ENCODE results near the gene USP11.

Gene USP11

DNA sequence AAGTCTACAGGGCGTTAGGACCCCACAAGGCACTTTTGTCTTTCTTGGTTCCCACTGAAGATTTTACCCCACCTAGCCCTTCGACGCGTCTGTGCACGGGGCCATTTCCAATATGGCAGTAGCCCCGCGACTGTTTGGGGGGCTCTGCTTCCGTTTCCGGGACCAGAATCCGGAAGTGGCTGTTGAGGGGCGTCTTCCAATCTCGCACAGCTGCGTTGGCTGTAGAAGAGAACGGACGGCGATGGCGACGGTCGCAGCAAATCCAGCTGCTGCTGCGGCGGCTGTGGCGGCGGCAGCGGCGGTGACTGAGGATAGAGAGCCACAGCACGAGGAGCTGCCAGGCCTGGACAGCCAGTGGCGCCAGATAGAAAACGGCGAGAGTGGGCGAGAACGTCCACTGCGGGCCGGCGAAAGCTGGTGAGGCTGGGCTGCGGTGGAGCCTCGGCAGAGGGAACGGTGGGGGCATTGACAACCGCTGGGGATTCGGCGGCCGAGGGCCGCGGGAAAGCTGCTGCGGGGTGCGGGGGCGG is at the start of gene USP11:
USP11 (plus strand) TSS at position 207 of the 530 bp plus-strand sequence; CDS start at position 242, 35 bp downstream.
- DNase-seq (ENCODE audit: low spot score): peak; percentile 52

DNA sequence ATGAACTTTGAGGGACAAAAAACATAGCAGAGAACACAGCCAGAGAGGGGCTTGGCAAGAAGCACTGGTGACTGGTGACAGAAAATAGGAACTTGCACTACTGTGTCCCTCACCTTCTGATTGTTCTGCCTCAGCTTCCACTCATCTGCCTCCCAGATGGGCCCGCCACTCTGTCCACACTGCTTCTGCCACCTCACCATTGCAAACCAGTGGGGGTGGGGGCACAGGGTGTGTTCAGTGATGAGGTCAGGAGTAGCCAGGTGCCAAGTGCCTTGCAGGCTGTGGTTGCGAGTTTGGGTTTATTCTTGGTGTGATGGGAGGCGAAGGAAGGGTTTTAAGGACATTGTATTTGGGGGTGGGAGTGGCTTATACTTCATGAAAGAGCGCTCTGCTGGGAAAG is 48.3 kb upstream of the USP11 start:
- no peak for DNase-seq (ENCODE audit: low spot score)

DNA sequence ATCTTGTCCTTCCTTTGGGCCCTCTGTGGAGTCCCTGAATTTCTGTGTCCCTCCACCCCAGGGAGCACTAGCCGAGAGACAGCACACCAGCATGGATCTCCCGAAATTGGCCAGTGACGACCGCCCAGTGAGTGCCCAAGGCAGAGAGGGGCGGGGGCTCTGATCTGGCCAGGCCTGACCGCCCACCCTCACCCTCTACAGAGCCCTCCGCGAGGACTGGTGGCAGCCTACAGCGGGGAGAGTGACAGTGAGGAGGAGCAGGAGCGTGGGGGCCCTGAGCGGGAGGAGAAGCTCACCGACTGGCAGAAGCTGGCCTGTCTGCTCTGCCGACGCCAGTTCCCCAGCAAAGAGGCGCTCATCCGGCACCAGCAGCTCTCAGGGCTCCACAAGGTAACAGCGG is 47.6 kb upstream of the USP11 start:
- no peak for DNase-seq (ENCODE audit: low spot score)

DNA sequence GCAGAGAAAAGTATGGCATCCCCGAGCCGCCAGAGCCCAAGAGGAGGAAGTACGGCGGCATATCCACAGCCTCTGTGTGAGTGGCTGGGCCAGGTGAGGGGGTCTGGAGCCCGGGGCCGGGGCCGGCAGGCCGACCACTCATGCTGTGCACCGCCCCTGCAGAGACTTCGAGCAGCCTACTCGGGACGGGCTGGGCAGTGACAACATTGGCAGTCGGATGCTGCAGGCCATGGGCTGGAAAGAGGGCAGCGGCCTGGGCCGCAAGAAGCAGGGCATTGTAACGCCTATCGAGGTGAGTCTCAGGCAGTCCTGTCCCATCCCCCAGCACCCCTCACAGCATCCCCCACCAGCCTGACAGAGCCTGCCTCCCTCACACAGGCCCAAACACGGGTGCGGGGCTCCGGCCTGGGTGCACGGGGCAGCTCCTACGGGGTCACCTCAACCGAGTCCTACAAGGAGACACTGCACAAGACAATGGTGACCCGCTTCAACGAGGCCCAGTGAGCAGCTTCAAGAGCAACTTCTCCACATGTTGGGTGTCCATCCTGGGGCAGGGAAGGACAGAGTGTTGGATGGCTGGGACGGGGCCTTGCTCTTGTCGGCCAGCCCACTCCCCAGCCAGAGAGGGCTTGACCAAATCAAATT is 46.6 kb upstream of the USP11 start:
- DNase-seq (ENCODE audit: low spot score): no peak

DNA sequence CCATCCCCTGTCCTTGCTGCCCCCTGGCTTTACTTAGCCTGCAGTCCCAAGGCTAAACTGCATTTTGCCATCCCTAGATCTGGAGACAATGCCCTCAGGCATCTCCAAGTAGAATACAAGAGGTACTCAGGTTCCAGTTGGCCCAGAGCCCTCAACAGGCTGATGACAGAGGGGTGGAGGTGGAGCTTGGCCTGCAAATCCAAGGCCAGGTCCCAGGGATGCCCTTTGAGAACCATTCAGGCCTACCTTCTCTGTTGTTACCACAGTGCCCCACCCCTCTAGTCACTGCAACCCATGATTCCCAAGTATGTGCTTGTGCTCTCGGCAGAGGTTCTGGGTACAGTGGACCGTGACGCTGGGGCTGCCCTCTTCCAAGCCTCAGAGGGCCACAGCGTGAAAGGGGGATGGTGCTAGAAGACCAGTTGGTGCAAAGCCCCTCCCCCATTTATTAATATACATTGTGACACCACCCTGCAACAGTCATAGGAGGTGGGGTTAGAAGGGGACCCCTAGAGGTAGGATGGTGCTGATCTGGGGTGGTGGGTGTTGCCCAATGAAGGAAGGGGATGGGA is 45.6 kb upstream of the USP11 start:
- no peak for DNase-seq (ENCODE audit: low spot score)

DNA sequence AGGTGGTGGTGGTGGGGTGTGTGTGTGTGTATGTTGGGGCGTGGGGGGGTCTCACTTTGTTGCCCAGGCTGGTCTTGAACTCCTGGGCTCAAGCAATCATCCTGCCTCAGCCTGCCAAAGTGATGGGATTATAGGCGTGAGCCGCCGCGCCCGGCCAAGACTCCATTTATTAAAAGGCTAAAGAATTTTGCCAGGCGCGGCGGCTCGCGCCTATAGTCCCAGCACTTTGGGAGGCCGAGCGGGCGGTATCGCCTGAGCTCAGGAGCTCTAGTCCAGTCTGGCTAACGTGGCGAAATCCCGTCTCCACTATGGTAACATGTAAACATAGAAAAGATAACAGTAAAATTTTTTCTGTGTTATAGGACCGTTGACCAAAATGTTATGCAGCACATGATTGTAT is 42.9 kb upstream of the USP11 start:
- DNase-seq (ENCODE audit: low spot score): no peak

DNA sequence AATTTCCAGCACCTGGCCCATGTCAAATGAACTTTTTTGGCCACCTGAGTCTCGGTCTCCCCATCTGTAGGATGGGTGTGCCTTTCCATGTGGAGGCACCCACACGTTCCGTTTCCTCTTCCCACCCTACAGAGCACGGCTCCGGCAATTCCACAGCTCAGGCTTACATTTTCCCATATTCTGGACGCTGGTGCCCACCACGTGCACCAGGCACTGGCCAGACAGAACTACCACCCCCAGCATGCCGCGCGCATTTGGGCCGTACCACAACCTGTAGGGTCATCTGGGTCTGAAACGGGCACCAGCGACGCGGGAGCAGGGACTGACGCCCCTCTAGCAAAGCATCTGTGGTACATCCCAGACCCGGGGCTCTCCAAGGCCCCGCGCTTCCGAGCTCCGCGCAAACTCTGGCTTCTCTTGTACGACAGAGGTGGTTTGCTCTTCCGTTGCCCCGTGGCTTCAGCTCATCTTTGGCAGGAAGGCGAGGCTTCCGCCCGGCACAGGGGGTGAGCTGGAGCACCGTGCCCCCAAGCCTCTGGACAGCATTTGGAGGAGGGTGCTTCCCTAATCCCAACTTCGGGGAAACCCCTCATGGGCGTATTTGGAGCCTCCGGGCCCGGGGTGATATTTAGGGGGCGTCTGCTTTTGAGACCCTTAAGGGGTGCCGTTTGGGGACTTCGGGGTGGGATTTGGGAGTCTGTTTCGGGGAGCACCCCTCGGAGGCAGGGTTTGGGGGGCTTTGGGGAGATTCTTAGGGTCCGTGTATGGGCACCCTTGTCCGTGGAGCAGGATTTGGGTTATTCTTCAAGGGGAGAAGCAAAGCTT is 42.2 kb upstream of the USP11 start:
- DNase-seq (ENCODE audit: low spot score): peak; percentile 86

DNA sequence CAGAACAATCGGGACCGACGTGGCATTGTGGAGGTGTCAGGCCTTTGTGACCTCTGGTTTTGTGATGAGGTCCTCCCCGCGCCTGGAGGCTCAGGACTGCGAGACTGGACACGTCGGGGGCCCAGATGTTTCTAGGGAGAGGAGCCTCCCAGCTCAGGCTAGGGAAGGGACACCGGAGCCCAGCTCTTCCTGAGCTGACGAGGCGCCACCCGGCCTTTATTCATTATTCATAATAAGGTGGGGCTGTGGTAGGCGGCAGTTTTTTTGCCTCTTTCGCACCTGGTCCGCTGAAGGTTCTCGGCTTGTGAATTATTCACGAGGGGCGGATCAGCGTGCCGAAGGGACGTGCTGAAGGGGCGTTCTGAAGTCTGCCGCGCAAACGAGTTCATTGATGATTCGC is 41.5 kb upstream of the USP11 start:
- peak; percentile 70 for DNase-seq (ENCODE audit: low spot score)

DNA sequence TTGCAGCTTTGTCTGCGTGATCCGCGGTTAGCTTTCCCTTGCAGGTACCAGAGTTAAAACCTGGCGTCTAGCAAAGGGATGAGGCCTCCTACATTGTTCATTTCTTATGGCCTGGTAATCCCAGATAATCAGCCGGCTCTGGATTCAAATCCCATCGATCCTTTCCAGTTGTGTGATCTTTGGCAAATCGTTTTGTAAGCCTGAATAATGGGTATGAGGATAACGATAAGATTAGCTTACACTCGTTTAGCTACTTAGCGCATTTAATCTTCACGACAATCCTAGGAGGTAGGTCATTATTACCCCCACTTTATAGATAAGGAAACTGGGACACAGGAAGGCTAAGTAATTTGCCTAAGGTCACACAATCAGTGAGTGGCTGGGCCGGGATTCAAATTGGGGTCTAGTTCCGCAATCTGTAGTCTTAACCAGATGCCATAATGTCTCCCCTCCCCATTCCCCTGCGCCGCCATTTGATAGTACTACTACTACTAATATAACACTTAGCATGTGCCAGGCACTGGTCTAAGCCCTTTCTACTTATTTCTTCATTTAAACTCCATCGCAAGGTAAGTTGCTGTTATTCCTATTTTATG is 40.9 kb upstream of the USP11 start:
- no peak for DNase-seq (ENCODE audit: low spot score)

DNA sequence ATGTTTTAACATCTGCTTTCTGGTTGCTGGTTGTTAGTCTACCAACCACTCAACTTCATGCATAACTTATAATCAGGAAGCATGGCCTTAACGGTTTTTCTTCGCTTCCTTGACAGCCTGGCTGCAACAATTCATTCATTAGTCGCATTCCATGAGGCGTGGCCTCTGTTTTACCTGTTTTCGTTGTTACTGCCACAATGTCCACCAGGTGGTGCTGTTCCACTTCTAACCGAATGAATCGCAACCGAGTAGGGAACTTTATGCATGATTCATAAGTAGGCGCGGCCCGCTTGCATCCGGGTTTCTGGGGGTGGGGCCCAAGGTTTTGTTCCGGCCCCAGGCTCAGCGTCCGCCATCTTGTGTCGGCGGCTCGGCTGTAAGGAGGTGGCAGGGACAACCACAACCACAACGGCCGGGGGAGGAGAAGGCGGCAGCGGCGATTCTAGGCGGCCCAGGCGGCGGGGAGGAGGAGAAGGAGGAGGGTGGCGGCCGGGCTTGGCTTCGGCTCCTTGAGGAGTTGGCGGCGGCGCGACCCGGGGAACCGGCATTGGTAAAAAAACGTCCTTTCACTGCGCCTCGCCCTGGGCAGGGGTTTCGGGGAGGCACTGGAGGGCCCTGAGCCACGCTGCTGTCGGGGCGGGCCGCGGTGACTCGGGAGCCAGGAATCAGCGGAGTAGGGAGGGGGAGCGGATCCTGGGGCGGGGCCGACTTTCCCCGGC is 39.2 kb upstream of the USP11 start, which contains the start of gene UBA1:
UBA1 (plus strand) TSS at position 355 of the 719 bp plus-strand sequence. CDS start 4,974 bp downstream, outside the sequence.
- peak; percentile 94 for DNase-seq (ENCODE audit: low spot score)

DNA sequence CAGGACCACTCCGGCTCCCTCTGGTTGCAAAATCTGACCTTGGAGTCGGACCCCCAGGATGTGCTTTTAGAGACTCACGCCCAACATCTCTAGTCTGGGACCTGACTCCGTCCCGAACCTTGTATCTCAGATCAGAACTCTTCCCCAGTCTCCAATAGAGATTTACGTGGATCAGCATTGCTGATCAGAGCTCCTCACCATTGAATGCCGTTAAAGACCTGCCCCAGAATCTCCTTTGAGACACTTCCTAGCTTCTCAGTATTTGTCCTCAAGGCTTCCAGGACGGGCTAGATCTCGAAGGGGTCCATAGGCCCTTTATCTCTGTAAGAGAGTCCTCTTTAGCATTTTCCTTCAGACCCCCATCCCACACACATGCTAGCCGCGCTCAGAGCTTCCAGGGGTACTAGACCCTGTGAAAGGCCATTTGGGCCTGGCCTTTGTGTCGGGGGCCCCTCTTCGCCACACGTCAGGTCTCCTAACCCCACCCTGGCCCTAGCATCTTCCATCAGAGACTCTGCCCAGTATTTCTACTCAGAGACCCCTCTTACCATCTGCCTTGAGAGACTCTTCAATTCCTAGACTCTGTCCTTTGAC is 38.5 kb upstream of the USP11 start:
- DNase-seq (ENCODE audit: low spot score): no peak

DNA sequence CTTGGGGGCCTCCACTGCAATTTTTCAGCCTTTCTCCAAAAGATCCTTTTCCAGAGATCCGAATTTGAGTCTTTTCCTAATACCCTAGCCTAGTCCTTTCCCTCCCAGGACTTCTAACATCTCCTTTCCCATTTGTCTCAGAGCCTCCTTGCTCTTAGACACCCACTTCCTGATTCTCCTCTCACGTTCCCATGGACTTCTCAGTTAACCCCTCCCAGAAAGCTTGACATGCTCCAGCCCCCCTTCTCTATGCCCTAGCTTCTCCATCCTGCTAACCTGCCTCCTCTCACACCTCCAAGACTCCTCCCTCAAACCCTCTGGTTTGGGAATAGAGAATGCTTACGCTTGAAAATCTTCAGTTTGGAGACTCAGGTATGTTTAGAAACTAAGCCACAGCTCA is 36.7 kb upstream of the USP11 start:
- DNase-seq (ENCODE audit: low spot score): no peak

DNA sequence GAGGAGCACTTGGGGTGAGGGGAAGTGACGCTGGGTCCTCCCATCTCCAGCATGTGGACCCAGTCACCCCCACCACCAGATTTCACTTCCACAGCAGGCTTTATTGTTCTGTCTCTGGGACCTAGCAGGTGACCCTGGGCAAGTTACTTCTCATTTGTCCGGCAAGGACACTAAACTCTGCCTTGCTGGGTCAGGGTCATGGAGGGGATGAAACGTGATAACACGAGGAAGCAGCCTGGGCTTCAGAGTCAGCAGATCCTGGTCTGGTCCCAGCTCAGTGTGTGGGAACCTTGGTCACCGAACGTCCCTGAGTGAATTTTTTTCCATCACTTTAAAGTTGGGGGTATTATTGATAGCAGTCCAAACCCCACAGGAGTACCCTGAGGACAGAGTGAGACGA is 35.3 kb upstream of the USP11 start:
- no peak for DNase-seq (ENCODE audit: low spot score)

DNA sequence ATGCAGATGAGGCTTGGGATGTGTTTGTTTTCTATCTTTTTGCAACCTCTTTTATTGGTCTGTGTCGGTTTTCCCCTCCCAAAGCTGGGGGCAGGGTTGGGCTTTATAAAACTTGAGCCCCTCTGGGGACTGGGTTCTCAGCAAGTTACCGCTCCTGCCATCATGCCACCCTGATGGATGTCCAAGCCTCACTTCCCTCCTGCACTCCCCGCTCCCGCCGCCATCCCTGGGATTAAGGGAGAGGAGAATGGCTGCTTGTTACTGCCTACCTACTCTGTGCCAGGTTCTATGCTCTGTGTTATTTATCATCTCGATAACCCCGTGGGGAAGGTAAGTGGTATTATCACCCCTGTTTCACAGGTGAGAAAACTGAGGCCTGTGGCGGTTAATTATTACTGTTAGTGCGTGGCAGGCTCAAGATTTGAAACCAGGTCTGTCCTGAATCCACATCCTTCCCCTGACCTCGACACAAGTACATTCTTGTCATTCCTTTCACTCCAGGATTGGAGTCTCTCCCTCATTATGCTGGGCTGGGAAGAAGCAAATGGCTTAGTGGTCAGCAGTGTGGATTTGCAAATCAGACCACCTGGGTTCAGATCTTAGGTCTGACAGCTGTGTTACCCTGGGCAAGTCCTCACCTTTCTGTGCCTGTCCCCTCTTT is 34.7 kb upstream of the USP11 start:
- DNase-seq (ENCODE audit: low spot score): no peak

DNA sequence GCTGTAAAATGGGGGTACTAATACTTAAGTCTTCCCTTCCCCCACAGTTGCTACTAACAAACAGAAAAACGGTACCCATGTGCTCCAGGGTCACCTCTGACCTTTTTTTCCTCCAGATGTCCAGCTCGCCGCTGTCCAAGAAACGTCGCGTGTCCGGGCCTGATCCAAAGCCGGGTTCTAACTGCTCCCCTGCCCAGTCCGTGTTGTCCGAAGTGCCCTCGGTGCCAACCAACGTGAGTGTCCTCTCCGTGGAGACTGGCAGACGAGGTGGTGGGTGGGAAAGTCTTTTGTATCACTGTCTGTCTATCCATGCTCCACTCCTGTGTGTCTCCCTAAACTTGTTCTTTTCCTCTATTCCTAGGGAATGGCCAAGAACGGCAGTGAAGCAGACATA is 34.1 kb upstream of the USP11 start:
- no peak for DNase-seq (ENCODE audit: low spot score)

DNA sequence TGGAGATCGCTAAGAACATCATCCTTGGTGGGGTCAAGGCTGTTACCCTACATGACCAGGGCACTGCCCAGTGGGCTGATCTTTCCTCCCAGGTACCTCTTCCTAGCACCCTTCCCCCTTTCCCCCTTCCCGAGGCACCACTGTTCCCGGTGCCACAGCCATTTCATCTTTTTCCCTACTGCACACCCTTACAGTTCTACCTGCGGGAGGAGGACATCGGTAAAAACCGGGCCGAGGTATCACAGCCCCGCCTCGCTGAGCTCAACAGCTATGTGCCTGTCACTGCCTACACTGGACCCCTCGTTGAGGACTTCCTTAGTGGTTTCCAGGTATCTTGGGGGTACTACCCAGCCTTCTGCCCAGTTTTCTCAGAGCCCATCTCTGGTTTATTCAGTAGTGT is 33.5 kb upstream of the USP11 start:
- DNase-seq (ENCODE audit: low spot score): no peak

DNA sequence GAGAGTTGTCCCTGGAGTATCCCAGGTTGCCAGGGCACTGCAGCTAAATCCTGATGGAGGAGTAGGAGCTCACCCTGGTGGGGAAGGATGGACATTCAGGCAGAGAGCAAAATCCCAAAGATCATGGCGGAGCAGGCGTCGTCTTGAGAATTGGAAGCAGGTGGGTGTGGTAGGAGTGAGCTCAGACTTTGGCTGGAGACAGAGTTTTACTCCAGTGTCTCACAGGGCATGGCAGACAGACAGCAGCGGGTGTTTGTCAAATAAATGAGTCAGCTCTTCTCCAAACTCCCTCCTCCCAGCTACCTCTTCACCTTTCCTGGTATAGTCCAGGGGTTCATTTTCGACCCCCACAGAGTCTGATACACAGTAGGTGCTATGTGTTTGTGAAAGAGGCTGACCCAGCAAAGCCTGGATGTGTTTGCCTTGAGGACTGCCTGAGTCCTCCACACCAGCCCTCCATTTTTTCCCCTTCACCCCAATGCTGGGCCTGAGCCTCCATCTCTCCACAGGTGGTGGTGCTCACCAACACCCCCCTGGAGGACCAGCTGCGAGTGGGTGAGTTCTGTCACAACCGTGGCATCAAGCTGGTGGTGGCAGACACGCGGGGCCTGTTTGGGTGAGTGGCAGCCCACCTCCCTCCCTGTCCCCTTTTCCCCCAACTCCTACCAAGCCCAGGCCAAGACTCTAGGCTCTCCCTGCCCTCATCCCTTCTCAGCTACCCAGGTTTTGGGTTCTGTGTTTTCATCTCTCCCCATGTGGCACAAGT is 32.2 kb upstream of the USP11 start:
- no peak for DNase-seq (ENCODE audit: low spot score)

DNA sequence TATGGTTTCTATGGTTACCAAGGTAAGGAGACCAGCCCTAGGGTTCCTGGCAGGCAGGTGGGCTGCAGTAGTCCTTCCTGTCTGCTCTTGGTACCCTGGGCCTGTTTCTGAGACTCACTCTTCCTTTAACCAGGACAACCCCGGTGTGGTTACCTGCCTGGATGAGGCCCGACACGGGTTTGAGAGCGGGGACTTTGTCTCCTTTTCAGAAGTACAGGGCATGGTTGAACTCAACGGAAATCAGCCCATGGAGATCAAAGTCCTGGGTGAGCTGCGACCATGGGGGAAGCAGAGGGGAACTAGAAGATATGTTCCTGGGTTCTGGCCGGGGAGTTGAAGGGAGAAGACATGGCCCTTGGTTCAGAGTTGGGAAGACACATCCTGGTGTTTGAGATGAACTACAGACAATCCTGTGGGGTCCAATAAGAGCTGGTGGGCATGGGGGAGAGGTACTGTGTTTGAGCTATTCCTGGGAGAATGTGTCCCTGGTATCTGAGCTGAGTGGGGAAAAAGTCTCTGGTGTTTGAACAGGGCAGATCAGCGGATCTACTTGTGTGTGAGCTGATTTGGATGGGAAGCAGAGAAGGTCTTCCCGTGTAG is 31.4 kb upstream of the USP11 start:
- no peak for DNase-seq (ENCODE audit: low spot score)

DNA sequence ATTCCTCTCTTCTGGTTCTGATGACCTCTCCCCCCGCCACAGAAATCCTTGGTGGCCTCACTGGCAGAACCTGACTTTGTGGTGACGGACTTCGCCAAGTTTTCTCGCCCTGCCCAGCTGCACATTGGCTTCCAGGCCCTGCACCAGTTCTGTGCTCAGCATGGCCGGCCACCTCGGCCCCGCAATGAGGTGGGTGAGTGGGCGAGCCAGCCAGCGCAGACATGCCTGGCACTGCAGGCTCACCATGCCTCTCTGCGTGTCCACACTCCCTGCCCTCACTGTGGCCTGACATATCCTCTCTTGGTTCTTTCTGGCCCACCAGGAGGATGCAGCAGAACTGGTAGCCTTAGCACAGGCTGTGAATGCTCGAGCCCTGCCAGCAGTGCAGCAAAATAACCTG is 30.5 kb upstream of the USP11 start:
- DNase-seq (ENCODE audit: low spot score): no peak

DNA sequence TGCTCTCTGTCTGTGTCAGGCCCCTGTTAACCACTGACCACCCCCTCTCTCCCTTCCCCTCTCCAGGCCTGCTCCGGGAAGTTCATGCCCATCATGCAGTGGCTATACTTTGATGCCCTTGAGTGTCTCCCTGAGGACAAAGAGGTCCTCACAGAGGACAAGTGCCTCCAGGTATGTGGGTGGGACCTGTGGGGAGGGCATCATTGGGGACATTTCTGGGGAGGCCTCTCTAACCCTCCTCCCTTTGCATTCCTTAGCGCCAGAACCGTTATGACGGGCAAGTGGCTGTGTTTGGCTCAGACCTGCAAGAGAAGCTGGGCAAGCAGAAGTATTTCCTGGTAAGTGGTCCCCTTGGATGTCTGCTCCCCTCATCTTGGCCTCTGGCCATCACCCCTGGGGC is 29.9 kb upstream of the USP11 start:
- DNase-seq (ENCODE audit: low spot score): no peak

Measured in CD4-positive, alpha-beta T cell treated with Interleukin-2 at 100 ng/mL for 4 hours (primary cell).